NCI-H1048 (cell line): ENCODE data around the gene PTPRJ.

Experiments
- DNase-seq: peaks from one replicate; lab custom pipeline; 2025; lab: John Stamatoyannopoulos, UW

The PTPRJ gene

GRCh38 chr11:47967577-47968525, 12.5 kb upstream of the PTPRJ start:
- no peak for DNase-seq

DNA sequence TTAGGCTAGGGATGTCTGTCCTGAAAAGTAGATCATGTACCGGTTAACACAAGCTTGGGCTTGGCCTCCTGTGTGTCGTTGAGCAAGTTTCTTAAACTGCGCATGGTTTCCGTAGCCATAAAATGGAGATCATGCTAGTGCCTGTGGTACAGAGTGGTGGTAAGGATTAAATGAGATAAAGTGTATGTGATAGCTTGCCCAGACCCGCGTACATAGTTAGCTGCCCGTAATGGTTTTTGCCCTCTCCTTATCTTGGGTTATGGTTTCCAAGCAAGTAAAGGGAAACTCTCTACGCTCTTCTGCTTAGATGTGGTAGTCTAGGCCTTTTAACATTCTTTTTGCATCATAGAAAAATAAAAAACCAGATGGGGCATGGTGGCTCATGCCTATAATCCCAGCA, 11.0 kb upstream of the PTPRJ start:
- no peak for DNase-seq

GRCh38 chr11:47971501-47971900, 8.9 kb upstream of the PTPRJ start:
- no peak for DNase-seq

GRCh38 chr11:47973173-47973572, 7.2 kb upstream of the PTPRJ start:
- DNase-seq: no peak

DNA sequence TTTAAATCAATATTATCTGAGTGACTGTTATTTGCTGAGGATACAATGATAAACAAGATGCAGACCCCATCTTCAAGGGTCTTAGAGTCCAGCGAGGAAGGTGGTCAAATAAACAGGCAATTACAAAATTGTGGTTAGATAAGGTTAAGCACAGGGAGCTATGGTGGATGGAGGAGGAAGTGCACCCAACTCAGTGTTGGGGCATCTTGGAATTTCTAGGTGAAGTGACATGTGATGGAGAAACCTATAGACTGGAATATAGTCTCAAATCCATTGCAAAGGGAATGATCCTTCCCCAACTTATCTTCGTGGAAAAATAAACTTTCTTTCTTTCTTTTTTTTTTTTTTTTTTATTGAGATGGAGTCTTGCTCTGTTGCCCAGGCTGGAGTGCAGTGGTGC, 3.4 kb upstream of the PTPRJ start:
- no peak for DNase-seq

GRCh38 chr11:47977623-47978022, 2.7 kb upstream of the PTPRJ start:
- DNase-seq: no peak

- no peak for DNase-seq
Measured at GRCh38 chr11:47979378-47980087, 826 bp upstream of the PTPRJ start.

DNA sequence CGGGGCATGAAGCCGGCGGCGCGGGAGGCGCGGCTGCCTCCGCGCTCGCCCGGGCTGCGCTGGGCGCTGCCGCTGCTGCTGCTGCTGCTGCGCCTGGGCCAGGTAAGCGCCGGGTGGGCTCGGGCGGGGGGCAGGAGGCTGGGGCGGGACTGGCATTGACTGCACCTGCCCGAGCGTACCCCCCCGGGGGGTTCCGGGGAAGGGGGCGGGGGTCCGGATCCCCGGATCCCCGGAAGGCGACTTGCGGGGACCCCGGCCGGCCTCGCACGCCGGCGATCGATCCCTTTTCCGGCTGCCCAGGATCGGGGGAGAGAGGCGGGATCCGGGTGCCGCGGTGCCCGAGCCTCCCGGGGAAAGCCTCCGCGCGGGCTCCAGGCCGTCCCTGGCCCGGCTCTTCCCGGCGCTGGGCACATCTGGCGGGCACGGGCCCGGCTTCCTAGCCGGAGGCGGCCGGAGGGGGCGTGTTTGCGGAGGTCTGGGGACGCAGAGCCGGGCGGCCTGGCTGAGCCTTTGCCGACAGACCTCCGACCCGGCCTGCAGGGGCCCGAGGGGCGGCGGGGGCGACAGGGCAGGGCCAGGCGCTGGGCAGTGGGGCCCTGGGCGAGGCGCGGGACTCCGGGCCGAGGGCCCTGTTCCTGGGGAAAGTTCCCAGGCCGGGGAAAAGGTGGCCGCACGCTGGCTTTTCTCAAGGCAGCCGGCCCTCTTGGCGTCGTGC, 705 bp downstream of the PTPRJ start:
- DNase-seq: no peak

- DNase-seq: no peak
Measured at GRCh38 chr11:47981667-47982404, 1.5 kb downstream of the PTPRJ start.

- no peak for DNase-seq
Measured at GRCh38 chr11:47982616-47983015, 2.3 kb downstream of the PTPRJ start.

DNA sequence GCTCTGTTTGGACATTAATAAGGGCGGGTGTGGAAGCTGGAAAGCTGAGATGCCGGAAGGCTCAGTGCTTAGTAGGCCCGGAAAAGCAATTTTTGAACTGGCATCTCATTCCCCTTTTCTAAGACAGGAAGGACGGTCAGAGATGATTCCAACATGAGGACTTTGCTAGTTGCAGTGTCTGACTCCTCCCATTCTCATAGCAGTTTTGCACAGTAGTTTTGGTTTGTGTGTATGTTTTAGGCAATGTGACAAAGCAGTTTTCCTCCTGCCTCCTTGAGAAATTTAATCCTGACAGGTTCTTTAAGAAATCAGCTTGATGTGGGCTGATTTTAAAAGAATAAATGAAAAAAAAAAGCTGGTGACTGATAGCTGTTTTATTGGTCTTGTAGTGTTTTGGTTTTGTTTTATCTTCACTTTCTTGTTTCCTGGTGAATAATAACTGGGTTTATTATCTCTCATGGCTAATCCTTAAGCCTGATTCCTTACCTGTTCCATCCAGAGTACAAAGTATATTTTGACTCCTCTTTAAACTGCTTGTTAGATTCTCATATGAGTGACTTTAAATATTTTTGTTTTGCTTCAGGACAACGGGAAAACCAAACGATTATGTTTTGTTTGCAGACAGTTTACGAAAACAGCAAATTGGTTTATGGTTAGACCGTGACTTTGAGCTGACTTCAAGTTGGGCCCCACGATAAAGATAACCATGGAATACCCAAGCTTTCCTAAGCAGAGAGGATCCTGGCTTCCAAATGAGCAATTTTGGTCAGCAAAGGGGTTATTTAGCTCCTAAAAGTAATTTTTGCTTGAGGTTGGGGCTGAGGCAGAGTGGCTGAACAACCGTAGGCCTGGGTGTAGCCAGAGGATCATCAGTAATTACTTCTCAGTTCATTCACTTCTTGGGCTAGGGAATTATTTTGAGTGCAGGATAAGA, 3.4 kb downstream of the PTPRJ start:
- DNase-seq: no peak

GRCh38 chr11:47986219-47986618, 5.9 kb downstream of the PTPRJ start:
- DNase-seq: no peak

GRCh38 chr11:47986742-47987141, 6.4 kb downstream of the PTPRJ start:
- no peak for DNase-seq

- no peak for DNase-seq
Measured at GRCh38 chr11:47987310-47987709, 7.0 kb downstream of the PTPRJ start.

DNA sequence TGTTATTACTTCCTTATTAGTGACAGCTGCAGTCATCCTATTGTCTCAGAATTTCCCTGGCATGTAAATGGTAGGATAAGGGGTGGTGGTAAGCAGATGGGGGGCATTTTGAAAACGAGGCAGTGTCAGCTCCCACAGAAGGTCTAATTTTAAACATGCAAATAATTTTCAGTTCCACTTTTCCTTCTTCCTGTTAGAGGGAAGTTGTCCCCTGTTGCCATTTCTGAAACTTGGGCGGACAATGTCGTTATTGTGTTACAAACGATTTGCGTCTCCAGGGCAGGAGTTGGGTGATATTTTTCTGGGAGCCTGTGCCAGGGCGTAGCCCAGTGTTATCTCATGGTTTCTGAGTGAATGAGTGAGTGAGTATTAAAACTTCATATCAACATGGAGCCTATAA, 7.4 kb downstream of the PTPRJ start:
- DNase-seq: peak; percentile 82

GRCh38 chr11:47989779-47990178, 9.4 kb downstream of the PTPRJ start:
- DNase-seq: no peak

DNA sequence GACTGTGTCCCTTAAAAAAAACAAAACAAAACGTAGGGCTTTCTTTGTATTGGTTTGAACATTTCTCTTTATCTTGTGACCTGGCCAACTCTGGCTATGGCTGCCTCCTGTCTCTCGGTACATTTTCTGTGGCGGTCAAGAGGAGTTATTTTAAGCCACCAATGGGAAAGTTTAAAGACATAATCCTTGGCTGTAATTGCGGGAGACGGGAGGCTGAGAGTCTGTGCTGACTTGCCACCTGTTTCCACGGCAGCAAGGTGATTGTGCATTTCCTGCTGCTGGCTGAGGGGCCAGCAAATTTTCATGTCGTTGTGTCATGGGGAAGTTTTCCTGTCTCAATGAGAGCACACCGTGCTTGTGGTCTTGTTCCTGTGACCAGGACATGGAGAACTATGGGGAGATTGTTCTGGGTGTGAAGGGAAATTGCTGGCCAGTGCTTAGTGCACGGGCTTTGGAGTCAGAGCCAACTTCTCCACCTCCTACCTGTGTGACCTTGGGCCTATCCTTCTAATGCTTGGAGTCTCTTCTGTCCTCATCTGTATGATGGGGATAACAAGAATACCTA, 11.0 kb downstream of the PTPRJ start:
- DNase-seq: peak; percentile 46

DNA sequence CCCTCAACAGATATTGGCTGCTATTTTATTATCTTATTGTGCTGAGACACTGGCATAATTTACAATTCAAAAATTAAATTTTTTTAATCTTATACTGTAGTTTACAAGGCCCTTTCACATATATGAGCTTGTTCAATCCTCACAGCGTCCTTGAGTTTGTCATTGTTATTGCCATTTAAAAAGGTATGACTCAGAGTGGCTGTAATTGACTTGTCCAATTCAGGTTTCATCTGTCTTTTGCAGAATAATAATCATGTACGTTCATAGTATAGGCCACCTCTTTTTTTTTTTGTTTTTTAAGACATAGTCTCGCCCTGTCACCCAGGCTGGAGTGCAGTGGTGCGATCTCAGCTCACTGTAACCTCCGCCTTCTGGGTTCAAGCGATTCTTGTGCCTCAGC, 11.5 kb downstream of the PTPRJ start:
- DNase-seq: no peak

DNA sequence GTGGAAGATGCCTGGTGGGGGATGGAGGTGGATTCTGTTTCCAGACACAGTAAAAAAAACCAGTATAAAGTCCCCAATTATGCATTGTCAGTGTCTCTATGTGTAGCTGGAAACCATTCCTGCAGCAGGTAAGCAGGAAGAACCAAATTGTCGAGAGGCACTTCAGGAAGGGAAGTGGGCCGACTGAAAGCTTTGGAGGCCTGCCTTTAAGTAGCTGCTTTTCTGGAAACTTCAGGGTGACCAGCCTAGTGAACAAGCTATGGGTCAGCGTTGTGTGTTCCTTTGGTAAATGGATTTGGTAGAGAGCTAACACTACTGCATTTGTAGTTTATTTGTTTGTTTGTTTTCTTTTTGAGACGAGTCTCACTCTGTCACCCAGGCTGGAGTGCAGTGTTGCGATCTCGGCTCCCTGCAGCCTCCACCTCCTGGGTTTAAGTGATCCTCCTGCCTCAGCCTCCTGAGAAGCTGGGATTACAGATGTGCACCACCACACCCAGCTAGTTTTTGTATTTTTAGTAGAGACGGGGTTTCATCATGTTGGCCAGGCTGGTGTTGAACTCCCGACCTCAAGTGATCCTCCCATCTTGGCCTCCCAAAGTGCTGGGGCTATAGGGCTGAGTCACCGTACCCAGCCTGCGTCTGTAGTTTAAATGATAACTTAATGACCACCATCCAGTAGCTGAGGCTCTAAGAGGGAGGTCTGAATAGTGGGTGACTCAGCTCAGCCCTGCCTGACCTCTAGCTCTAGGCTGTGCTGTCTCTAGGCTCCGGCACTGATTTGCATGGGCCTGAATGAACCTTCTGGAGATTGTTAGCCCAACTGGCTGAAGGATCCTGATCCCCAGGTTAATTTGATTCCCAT, 12.8 kb downstream of the PTPRJ start:
- DNase-seq: no peak

DNA sequence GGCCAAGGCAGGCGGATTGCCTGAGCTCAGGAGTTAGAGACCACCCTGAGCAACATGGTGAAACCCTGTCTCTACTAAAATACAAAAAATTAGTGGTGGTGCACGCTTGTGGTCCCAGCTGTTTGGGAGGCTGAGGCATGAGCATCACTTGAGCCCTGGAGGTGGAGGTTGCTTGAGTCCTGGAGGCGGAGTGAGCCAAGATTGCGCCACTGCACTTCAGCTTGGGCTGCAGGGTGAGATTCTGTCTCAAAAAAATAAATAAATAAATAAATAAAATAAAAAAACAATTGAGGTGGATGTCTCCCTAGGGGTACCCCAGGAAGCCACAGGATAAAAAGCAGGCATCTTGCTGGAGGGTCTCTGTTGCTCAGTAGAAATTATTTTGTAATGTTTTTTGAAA, 14.1 kb downstream of the PTPRJ start:
- DNase-seq: no peak
